Measurements from ENCODE around the gene FOXL2NB. TPM values are rescaled to one million over a fixed set of nuclear protein-coding genes. Genes with fewer than 3 reads are reported as not detected.

The FOXL2NB gene
- total RNA-seq, 1 donor from 2014 or later: not detected

DNA sequence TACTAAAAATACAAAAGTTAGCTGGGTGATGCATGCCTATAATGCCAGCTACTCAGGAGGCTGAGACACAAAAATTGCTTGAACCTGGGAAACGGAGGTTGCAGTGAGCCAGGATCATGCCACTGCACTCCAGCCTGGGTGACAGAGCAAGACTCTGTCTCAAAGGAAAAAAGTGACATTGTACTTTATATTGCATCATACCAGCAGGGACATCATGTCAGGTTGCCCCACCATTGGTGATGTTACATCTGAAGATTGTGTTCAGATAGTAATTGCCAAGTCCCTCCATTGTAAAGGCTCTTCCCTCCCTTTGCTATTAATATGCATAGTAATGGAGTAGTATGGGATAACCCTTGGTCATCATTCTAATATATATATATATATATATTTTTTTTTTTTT lies 44.8 kb upstream of the FOXL2NB start:
- no peak for TF ChIP-seq CTCF (IDR thresholded peaks at IDR 0.05)
- intact Hi-C loops (cut with micrococcal nuclease): no loop called here
- Mint-ChIP-seq H3K27ac (no peak overlapping the region), H3K9me3 (no peaks in the 10 kb centered on the region), H3K4me1 (no peaks in the 10 kb centered on the region), H3K4me3 (no peak overlapping the region), H3K27me3 (no peaks in the 10 kb centered on the region), H3K36me3 (ENCODE audit: low read depth) (no peaks in the 10 kb centered on the region)
- CTCF ChIA-PET: no interaction called here
- POLR2A ChIA-PET: interaction anchor here (0.6 to 0.7 kb wide), 2 partner anchors 41 to 142 kb away, joined by 3 to 4 read pairs; no protein-coding TSS in a partner anchor
- DNase-seq (no peak), ATAC-seq (ENCODE audit: low read depth) (no peak)

- no peaks in the 10 kb centered on the region for H3K27me3 Mint-ChIP-seq
- POLR2A ChIA-PET: no interaction called here
- H3K27ac Mint-ChIP-seq: no peak overlapping the region
- TF ChIP-seq CTCF (IDR thresholded peaks at IDR 0.05): no peak
- ATAC-seq (ENCODE audit: low read depth): no peak
- DNase-seq: no peak
- CTCF ChIA-PET: interaction anchor here (1.3 kb wide), 1 partner anchor 9 kb away, joined by 3 read pairs; no protein-coding TSS in a partner anchor
- intact Hi-C loops (cut with micrococcal nuclease): no loop called here
- no peaks in the 10 kb centered on the region for H3K9me3 Mint-ChIP-seq
- no peaks in the 10 kb centered on the region for H3K36me3 Mint-ChIP-seq (ENCODE audit: low read depth)
- no peak overlapping the region for H3K4me3 Mint-ChIP-seq
- no peaks in the 10 kb centered on the region for H3K4me1 Mint-ChIP-seq
Observed at GRCh38 chr3:138907539-138907938, 39.5 kb upstream of the FOXL2NB start.

GRCh38 chr3:138908846-138909245 lies 38.2 kb upstream of the FOXL2NB start:
- no peak for ATAC-seq (ENCODE audit: low read depth)
- no peak overlapping the region for H3K4me3 Mint-ChIP-seq
- ChIA-PET POLR2A (no interaction called here), CTCF (no interaction called here)
- no peaks in the 10 kb centered on the region for H3K27me3 Mint-ChIP-seq
- H3K4me1 Mint-ChIP-seq: no peaks in the 10 kb centered on the region
- intact Hi-C loops (cut with micrococcal nuclease): no loop called here
- no peaks in the 10 kb centered on the region for H3K9me3 Mint-ChIP-seq
- H3K27ac Mint-ChIP-seq: no peak overlapping the region
- no peak for DNase-seq
- no peak for TF ChIP-seq CTCF (IDR thresholded peaks at IDR 0.05)
- H3K36me3 Mint-ChIP-seq (ENCODE audit: low read depth): no peaks in the 10 kb centered on the region

GRCh38 chr3:138909904-138910303 lies 37.1 kb upstream of the FOXL2NB start:
- Mint-ChIP-seq H3K9me3 (no peaks in the 10 kb centered on the region), H3K4me3 (no peak overlapping the region), H3K36me3 (ENCODE audit: low read depth) (no peaks in the 10 kb centered on the region), H3K27ac (no peak overlapping the region), H3K4me1 (peaks cover 1% of the 10 kb centered on the region), H3K27me3 (no peaks in the 10 kb centered on the region)
- intact Hi-C loops (cut with micrococcal nuclease): no loop called here
- POLR2A ChIA-PET: no interaction called here
- ATAC-seq (ENCODE audit: low read depth) (no peak), DNase-seq (no peak)
- CTCF ChIA-PET: interaction anchor here (0.9 to 2.1 kb wide), 5 partner anchors 9 to 315 kb away, joined by 3 to 9 read pairs (median 4); no protein-coding TSS in a partner anchor
- no peak for TF ChIP-seq CTCF (IDR thresholded peaks at IDR 0.05)

DNA sequence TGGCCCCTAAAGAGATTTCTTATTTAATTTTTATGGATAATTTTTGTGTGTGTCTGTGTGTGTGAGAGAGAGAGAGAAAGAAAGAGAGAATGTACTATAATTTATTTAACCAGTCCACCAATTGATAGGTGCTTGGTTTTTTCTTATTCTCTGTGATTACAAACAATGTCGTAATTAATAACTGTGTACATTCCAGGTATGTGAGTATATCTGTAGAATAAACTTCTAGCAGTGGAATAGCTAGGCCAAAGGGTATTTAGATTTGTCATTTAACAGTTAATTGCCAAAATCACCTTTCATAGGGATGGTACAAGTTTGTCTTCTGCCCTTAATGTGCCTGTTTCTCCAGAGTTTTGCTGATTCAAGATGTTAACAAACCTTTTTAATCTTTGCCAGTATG lies 35.4 kb upstream of the FOXL2NB start:
- DNase-seq: no peak
- Mint-ChIP-seq H3K27ac (no peak overlapping the region), H3K27me3 (no peaks in the 10 kb centered on the region), H3K4me1 (peaks cover 5% of the 10 kb centered on the region), H3K9me3 (no peaks in the 10 kb centered on the region), H3K4me3 (no peak overlapping the region), H3K36me3 (ENCODE audit: low read depth) (no peaks in the 10 kb centered on the region)
- POLR2A ChIA-PET: no interaction called here
- intact Hi-C loops (cut with micrococcal nuclease): no loop called here
- no peak for ATAC-seq (ENCODE audit: low read depth)
- CTCF ChIA-PET: interaction anchor here (1.0 to 9.5 kb wide), 3 partner anchors 12 to 319 kb away, joined by 3 to 216 read pairs (median 15); partner anchors contain the start of gene CEP70
- no peak for TF ChIP-seq CTCF (IDR thresholded peaks at IDR 0.05)

Data from activated B cell treated with CpG ODN at 0.5 μM for 24 hours (primary cell).